WTC11 (cell line): ENCODE results near the gene ORAI1. TPM values are rescaled to one million over a fixed set of nuclear protein-coding genes. Genes with fewer than 3 reads are reported as not detected.
"Not testable (repeated sequence)": the region's sequence is repeated elsewhere in the genome, so short reads cannot be mapped to it uniquely, and the experiment has no call there.

Source experiments
- ATAC-seq: fragments of 200-7000 bp; cut with Tn5 transposase; 2 replicates; pipeline ENCODE4 v1.10.0; 2021; ENCODE audit warnings: mild to moderate bottlenecking, moderate library complexity
- CTCF ChIA-PET: fragments of 300-600 bp; sonication (Branson Sonifier 250); formaldehyde crosslinking; loops from one replicate; lab custom pipeline; 2021; ENCODE audit warnings: antibody characterized with exemption; lab: Charles Lee
- POLR2A ChIA-PET: fragments of 350-600 bp; sonication (Branson Sonifier 250); formaldehyde crosslinking; loops from one replicate; lab custom pipeline; 2021; ENCODE audit warnings: antibody characterized with exemption; lab: Charles Lee
- DNase-seq: peaks from one replicate; pipeline ENCODE4 v3.0.0; 2021; ENCODE audit warnings: low spot score
- H3K27ac Mint-ChIP-seq: 2 replicates; pipeline ENCODE4 v1.8.0; 2021; ENCODE audit warnings: mixed read lengths
- H3K27me3 Mint-ChIP-seq: 2 replicates; pipeline ENCODE4 v1.8.0; 2021; ENCODE audit warnings: low read depth, mild to moderate bottlenecking, moderate library complexity, mixed read lengths
- H3K36me3 Mint-ChIP-seq: 2 replicates; pipeline ENCODE4 v1.8.0; 2021; ENCODE audit warnings: mixed read lengths
- H3K4me1 Mint-ChIP-seq: 2 replicates; pipeline ENCODE4 v1.8.0; 2022; ENCODE audit warnings: mixed read lengths
- H3K4me3 Mint-ChIP-seq: 2 replicates; pipeline ENCODE4 v1.8.0; 2021; ENCODE audit warnings: mild to moderate bottlenecking, moderate library complexity, mixed read lengths
- H3K9me3 Mint-ChIP-seq: 2 replicates; pipeline ENCODE4 v1.8.0; 2021; ENCODE audit warnings: mixed read lengths
- ATF1 ChIP-seq: sonication (generic); formaldehyde crosslinking; IDR thresholded peaks from 2 replicates; pipeline ENCODE4 v1.8.1; 2023; ENCODE audit warnings: mild to moderate bottlenecking, moderate library complexity, missing genetic modification reagents
- E2F4 ChIP-seq: sonication (generic); formaldehyde crosslinking; IDR thresholded peaks from 2 replicates; pipeline ENCODE4 v1.8.1; 2022; ENCODE audit warnings: low read depth, mild to moderate bottlenecking, moderate library complexity, missing genetic modification reagents, borderline replicate concordance
- E2F5 ChIP-seq: sonication (generic); formaldehyde crosslinking; IDR thresholded peaks from 2 replicates; pipeline ENCODE4 v1.8.1; 2022; ENCODE audit warnings: mild to moderate bottlenecking, moderate library complexity, missing genetic modification reagents
- EMX1 ChIP-seq: fragments of 250-450 bp; sonication (Bioruptor Pico); IDR thresholded peaks from 2 replicates; pipeline ENCODE4 v1.8.0; 2021; ENCODE audit warnings: mild to moderate bottlenecking
- GABPB1 ChIP-seq: sonication (generic); formaldehyde crosslinking; IDR thresholded peaks from 2 replicates; pipeline ENCODE4 v1.8.1; 2023; ENCODE audit warnings: mild to moderate bottlenecking, missing genetic modification reagents
- MAX ChIP-seq: sonication (generic); formaldehyde crosslinking; IDR thresholded peaks from 2 replicates; pipeline ENCODE4 v1.8.0; 2022; ENCODE audit warnings: mild to moderate bottlenecking, missing genetic modification reagents
- NR2C2 ChIP-seq: sonication (generic); formaldehyde crosslinking; IDR thresholded peaks from 2 replicates; pipeline ENCODE4 v1.8.0; 2022; ENCODE audit warnings: mild to moderate bottlenecking, missing genetic modification reagents
- RELA ChIP-seq: sonication (generic); formaldehyde crosslinking; IDR thresholded peaks from 2 replicates; pipeline ENCODE4 v1.8.1; 2022; ENCODE audit warnings: missing genetic modification reagents, mild to moderate bottlenecking, borderline replicate concordance
- RORB ChIP-seq: fragments of 250-450 bp; sonication (Bioruptor Pico); IDR thresholded peaks from 2 replicates; pipeline ENCODE4 v1.9.0; 2021; ENCODE audit warnings: mild to moderate bottlenecking
- SMAD3 ChIP-seq: sonication (generic); formaldehyde crosslinking; IDR thresholded peaks from 2 replicates; pipeline ENCODE4 v1.8.0; 2022; ENCODE audit warnings: missing genetic modification reagents, mild to moderate bottlenecking, borderline replicate concordance
- SMAD4 ChIP-seq: sonication (generic); formaldehyde crosslinking; IDR thresholded peaks from 2 replicates; pipeline ENCODE4 v1.8.0; 2022; ENCODE audit warnings: mild to moderate bottlenecking, missing genetic modification reagents
- SOX15 ChIP-seq: fragments of 250-450 bp; sonication (Bioruptor Pico); IDR thresholded peaks from 2 replicates; pipeline ENCODE4 v1.9.0; 2021; ENCODE audit warnings: mild to moderate bottlenecking
- SP1 ChIP-seq: sonication (generic); formaldehyde crosslinking; conservative IDR thresholded peaks from 2 replicates; pipeline ENCODE4 v1.8.1; 2022; ENCODE audit warnings: missing genetic modification reagents
- USF2 ChIP-seq: sonication (generic); formaldehyde crosslinking; IDR thresholded peaks from 2 replicates; pipeline ENCODE4 v1.8.1; 2023; ENCODE audit warnings: mild to moderate bottlenecking, missing genetic modification reagents, moderate library complexity
- ZBTB21 ChIP-seq: sonication (generic); formaldehyde crosslinking; IDR thresholded peaks from 2 replicates; pipeline ENCODE4 v1.8.1; 2023; ENCODE audit warnings: mild to moderate bottlenecking, missing genetic modification reagents, borderline replicate concordance
- ZMAT4 ChIP-seq: fragments of 250-450 bp; sonication (Bioruptor Pico); IDR thresholded peaks from 2 replicates; pipeline ENCODE4 v1.9.0; 2021; ENCODE audit warnings: mild to moderate bottlenecking
- ZNF219 ChIP-seq: sonication (generic); formaldehyde crosslinking; IDR thresholded peaks from 2 replicates; pipeline ENCODE4 v1.8.0; 2023; ENCODE audit warnings: missing genetic modification reagents, mild to moderate bottlenecking, borderline replicate concordance
- total RNA-seq: library from RNA; stranded (reverse); gene quantifications from 3 replicates; pipeline ENCODE4 v1.2.3, GENCODE V29; 2021
- TF ChIP-seq, protein P1 (sequence below): sonication (generic); formaldehyde crosslinking; IDR thresholded peaks from 2 replicates; pipeline ENCODE4 v1.8.1; 2022; ENCODE audit warnings: mild to moderate bottlenecking, missing genetic modification reagents, moderate library complexity, borderline replicate concordance

The ORAI1 gene
- total RNA-seq, 1 experiment from 2014 or later = 27.7 TPM

- ATAC-seq = no peak
- Mint-ChIP-seq H3K4me1 (peaks cover 34% of the 10 kb centered on the region), H3K9me3 (no peaks in the 10 kb centered on the region), H3K36me3 (no peaks in the 10 kb centered on the region)
- POLR2A ChIA-PET = no interaction called here
- no peak for TF ChIP-seq NR2C2 (CRISPR knock-in tag)
- no peak for TF ChIP-seq ATF1 (CRISPR knock-in tag)
- no peak for TF ChIP-seq ZMAT4 (CRISPR knock-in tag)
- no peak for TF ChIP-seq MAX (CRISPR knock-in tag)
- no peak for TF ChIP-seq RELA (CRISPR knock-in tag)
- TF ChIP-seq ZNF219 (CRISPR knock-in tag) = no peak
- TF ChIP-seq, all 79 proteins: peak for 0
- DNase-seq = no peak
- no peaks in the 10 kb centered on the region; the same call in 1 of the 2 replicates for H3K27me3 Mint-ChIP-seq
- CTCF ChIA-PET = no interaction called here
- no peak overlapping the region for H3K27ac Mint-ChIP-seq
- H3K4me3 Mint-ChIP-seq = no peak overlapping the region
Measured at GRCh38 chr12:121656122-121656521, 29.8 kb downstream of the ORAI1 start.

- TF ChIP-seq SP1 (no peak), ZMAT4 (CRISPR knock-in tag) (no peak), SOX15 (CRISPR knock-in tag) (no peak), RORB (CRISPR knock-in tag) (no peak), SMAD4 (CRISPR knock-in tag) (no peak)
- H3K27ac Mint-ChIP-seq = peak overlapping the region; percentile 26
- CTCF ChIA-PET = interaction anchor here (0.6 to 3.8 kb wide), 10 partner anchors 9 to 215 kb away, joined by 3 to 17 read pairs (median 4); partner anchors contain the start of genes MORN3 and ORAI1
Measured at GRCh38 chr12:121657305-121658008, 31.1 kb downstream of the ORAI1 start.

DNA sequence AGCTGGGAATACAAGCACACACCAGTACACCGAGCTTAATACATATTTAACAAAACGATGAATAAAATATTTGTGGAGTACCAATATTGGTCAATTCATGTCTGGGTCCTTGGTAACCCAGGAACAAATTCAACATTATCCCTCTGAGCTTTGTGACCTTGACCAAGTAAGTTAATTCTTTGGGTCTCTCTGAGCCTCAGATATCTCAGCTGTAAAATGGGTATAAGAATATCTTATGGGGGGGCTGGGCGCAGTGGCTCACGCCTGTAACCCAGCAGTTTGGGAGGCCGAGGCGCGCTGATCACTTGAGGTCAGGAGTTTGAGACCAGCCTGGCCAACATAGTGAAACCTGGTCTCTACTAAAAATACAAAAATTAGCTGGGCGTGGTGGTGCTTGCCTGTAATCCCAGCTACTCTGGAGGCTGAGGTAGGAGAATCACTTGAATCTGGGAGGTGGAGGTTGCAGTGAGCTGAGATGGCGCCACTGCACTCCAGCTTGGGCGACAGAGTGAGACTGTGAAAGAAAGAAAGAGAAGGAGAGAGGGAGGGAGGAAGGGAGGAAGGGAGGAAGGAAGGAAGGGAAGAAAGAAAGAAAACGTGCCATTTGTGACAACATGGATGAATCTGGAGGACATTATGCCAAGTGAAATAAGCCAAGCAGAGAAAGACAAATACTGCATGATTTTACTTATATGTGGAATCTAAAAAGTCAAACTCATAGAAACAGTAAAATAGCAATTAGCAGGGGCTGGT is 35.2 kb downstream of the ORAI1 start:
- POLR2A ChIA-PET, ATAC-seq, H3K27ac Mint-ChIP-seq, H3K9me3 Mint-ChIP-seq, DNase-seq, H3K27me3 Mint-ChIP-seq, H3K4me3 Mint-ChIP-seq, H3K36me3 Mint-ChIP-seq: not testable (repeated sequence)
- H3K4me1 Mint-ChIP-seq = peaks cover 39% of the 10 kb centered on the region
- CTCF ChIA-PET = interaction anchor here (0.9 kb wide), 1 partner anchor 109 kb away, joined by 5 read pairs; no protein-coding TSS in a partner anchor

More at GRCh38 chr12:121657305-121658008, 31.1 kb downstream of the ORAI1 start:
- Mint-ChIP-seq H3K4me1 (peaks cover 29% of the 10 kb centered on the region), H3K27me3 (no peaks in the 10 kb centered on the region; the same call in 1 of the 2 replicates), H3K9me3 (no peaks in the 10 kb centered on the region), H3K36me3 (no peaks in the 10 kb centered on the region), H3K4me3 (no peak overlapping the region)
- DNase-seq = no peak
- ATAC-seq = no peak
- POLR2A ChIA-PET = no interaction called here

DNA sequence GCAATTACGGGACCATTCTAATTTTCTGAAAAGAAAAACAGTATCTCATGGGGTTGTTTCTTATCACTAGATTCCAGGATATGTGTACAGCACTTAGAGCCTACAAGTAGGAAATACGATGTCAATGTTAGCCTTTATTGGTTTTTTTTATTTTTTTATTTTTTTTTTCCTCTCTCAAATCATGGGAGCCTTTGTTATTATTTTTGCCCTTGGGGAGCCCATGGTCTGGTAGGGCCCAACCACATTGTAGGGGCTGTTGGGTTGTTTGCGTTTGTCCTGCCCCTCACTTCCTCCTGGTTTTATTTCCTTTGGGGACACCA is 37.2 kb downstream of the ORAI1 start:
- Mint-ChIP-seq H3K27ac (peak overlapping the region; percentile 89), H3K4me3 (no peak overlapping the region)
- no peak for ATAC-seq
- DNase-seq = no peak
- POLR2A ChIA-PET = interaction anchor here (0.7 to 1.5 kb wide), 3 partner anchors 36 to 401 kb away, joined by 3 to 4 read pairs (median 3); no protein-coding TSS in a partner anchor
- TF ChIP-seq GABPB1 (no peak), USF2 (CRISPR knock-in tag) (no peak), SMAD3 (CRISPR knock-in tag) (no peak), ZBTB21 (CRISPR knock-in tag) (no peak), E2F5 (no peak), EMX1 (no peak), E2F4 (CRISPR knock-in tag) (no peak)
- TF ChIP-seq, protein P1, sequence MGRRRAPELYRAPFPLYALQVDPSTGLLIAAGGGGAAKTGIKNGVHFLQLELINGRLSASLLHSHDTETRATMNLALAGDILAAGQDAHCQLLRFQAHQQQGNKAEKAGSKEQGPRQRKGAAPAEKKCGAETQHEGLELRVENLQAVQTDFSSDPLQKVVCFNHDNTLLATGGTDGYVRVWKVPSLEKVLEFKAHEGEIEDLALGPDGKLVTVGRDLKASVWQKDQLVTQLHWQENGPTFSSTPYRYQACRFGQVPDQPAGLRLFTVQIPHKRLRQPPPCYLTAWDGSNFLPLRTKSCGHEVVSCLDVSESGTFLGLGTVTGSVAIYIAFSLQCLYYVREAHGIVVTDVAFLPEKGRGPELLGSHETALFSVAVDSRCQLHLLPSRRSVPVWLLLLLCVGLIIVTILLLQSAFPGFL (CRISPR knock-in tag) = no peak
- TF ChIP-seq, all 79 proteins: peak for 0
- CTCF ChIA-PET = interaction anchor here (1.0 kb wide), 1 partner anchor 111 kb away, joined by 8 read pairs; no protein-coding TSS in a partner anchor
- H3K4me1 Mint-ChIP-seq = peaks cover 24% of the 10 kb centered on the region
- no peaks in the 10 kb centered on the region; the same call in 1 of the 2 replicates for H3K27me3 Mint-ChIP-seq
- no peaks in the 10 kb centered on the region; the same call in 1 of the 2 replicates for H3K9me3 Mint-ChIP-seq
- peaks cover 5% of the 10 kb centered on the region; the same call in 1 of the 2 replicates for H3K36me3 Mint-ChIP-seq

GRCh38 chr12:121666829-121667228 is 40.5 kb downstream of the ORAI1 start:
- H3K36me3 Mint-ChIP-seq, ATAC-seq, H3K9me3 Mint-ChIP-seq, H3K4me3 Mint-ChIP-seq, POLR2A ChIA-PET, DNase-seq, H3K27ac Mint-ChIP-seq, H3K27me3 Mint-ChIP-seq: not testable (repeated sequence)
- H3K4me1 Mint-ChIP-seq = peaks cover 25% of the 10 kb centered on the region
- CTCF ChIA-PET = interaction anchor here (0.6 to 4.2 kb wide), 3 partner anchors 9 to 114 kb away, joined by 3 to 77 read pairs (median 59); partner anchors contain the start of gene ORAI1
